ENCODE data around the gene ITM2B. TPM values are rescaled to one million over a fixed set of nuclear protein-coding genes. Genes with fewer than 3 reads are reported as not detected.

The ITM2B gene
- total and polyA plus RNA-seq, 2 experiments from 2014 or later, result 139 to 318 TPM

- DNase-seq (ENCODE audit: low spot score) (no peak), ATAC-seq (no peak)
- no peaks in the 10 kb centered on the region for H4K20me1 ChIP-seq (replicated peaks; ENCODE audit: insufficient read depth)
- Mint-ChIP-seq H3K9me3 (peaks cover under 1% of the 10 kb centered on the region; the same call in 2 of the 3 replicates), H3K4me3 (no peak overlapping the region), H3K27me3 (ENCODE audit: insufficient read depth, low read depth, poor library complexity) (no peaks in the 10 kb centered on the region), H3K27ac (no peak overlapping the region), H3K36me3 (ENCODE audit: low read depth) (no peaks in the 10 kb centered on the region), H3K4me1 (no peaks in the 10 kb centered on the region)
- H3K27ac ChIP-seq (ENCODE audit: low read depth), result no peak overlapping the region
- no peaks in the 10 kb centered on the region for H3F3A ChIP-seq (replicated peaks; ENCODE audit: low read depth)
- TF ChIP-seq JUNB (IDR thresholded peaks at IDR 0.05; ENCODE audit: unreplicated experiment), result no peak
- TF ChIP-seq EZH2 (IDR thresholded peaks at IDR 0.05; ENCODE audit: low read depth, unreplicated experiment), result no peak
- no peak for TF ChIP-seq ZNF331 (CRISPR knock-in tag; IDR thresholded peaks at IDR 0.05; ENCODE audit: low read depth)
- no peak for TF ChIP-seq NANOG (IDR thresholded peaks at IDR 0.05; ENCODE audit: borderline replicate concordance)
- TF ChIP-seq CREB1 (CRISPR knock-in tag; IDR thresholded peaks at IDR 0.05; ENCODE audit: low read depth), result no peak
- TF ChIP-seq POLR2AphosphoS5 (IDR thresholded peaks at IDR 0.05; ENCODE audit: low read depth), result no peak
- TF ChIP-seq REST (IDR thresholded peaks at IDR 0.05; ENCODE audit: unreplicated experiment), result no peak
- TF ChIP-seq CTCF (conservative IDR thresholded peaks at IDR 0.05; ENCODE audit: low read depth in 2 of 2), result no peak
- no peak for TF ChIP-seq STAT1 (IDR thresholded peaks at IDR 0.05; ENCODE audit: unreplicated experiment)
- no peak for TF ChIP-seq ETS1 (IDR thresholded peaks at IDR 0.05)
- TF ChIP-seq ZNF114 (CRISPR knock-in tag; IDR thresholded peaks at IDR 0.05), result no peak
- TF ChIP-seq EZH2phosphoT487 (IDR thresholded peaks at IDR 0.05; ENCODE audit: unreplicated experiment), result no peak
- no peak for TF ChIP-seq ZNF462 (CRISPR knock-in tag; IDR thresholded peaks at IDR 0.05)
- no peak overlapping the region for H3K4me2 ChIP-seq
- H3K27me3 ChIP-seq (ENCODE audit: insufficient read depth), result no peaks in the 10 kb centered on the region
- H2AFZ ChIP-seq, result no peak overlapping the region
- H3K79me2 ChIP-seq (replicated peaks; ENCODE audit: insufficient read depth), result no peaks in the 10 kb centered on the region
- no peak overlapping the region for H3K4me3 ChIP-seq
- no peaks in the 10 kb centered on the region for H3K36me3 ChIP-seq (ENCODE audit: insufficient read depth)
- H3K4me1 ChIP-seq (ENCODE audit: insufficient read depth), result no peaks in the 10 kb centered on the region
- H3K9me2 ChIP-seq (ENCODE audit: insufficient read depth), result no peaks in the 10 kb centered on the region
These were observed 10.4 kb upstream of the ITM2B start for GRCh38 chr13:48222358-48223301.

Measured in GM23338 (cell line).